HG02884 (cell line): ENCODE measurements around the gene MYL7.
"Not testable (repeated sequence)": the region's sequence is repeated elsewhere in the genome, so short reads cannot be mapped to it uniquely, and the experiment has no call there.

Experiments
- ATAC-seq: cut with Tn5 transposase; IDR thresholded peaks from one replicate; pipeline ENCODE4 v1.9.1; 2021; ENCODE audit warnings: mild to moderate bottlenecking, moderate library complexity; ENCODE audit not compliant: unreplicated experiment

MYL7 gene

GRCh38 chr7:44172352-44172751 is 31.2 kb upstream of the MYL7 start:
- no peak for ATAC-seq

GRCh38 chr7:44171901-44172300 is 30.8 kb upstream of the MYL7 start:
- not testable (repeated sequence) for ATAC-seq

- no peak for ATAC-seq
Measured at GRCh38 chr7:44167920-44168319, 26.8 kb upstream of the MYL7 start.

GRCh38 chr7:44163591-44163990 is 22.5 kb upstream of the MYL7 start:
- no peak for ATAC-seq

GRCh38 chr7:44162785-44163395 is 21.8 kb upstream of the MYL7 start:
- no peak for ATAC-seq

GRCh38 chr7:44162179-44162578 is 21.0 kb upstream of the MYL7 start:
- no peak for ATAC-seq

- no peak for ATAC-seq
Measured at GRCh38 chr7:44161371-44161770, 20.2 kb upstream of the MYL7 start.

- no peak for ATAC-seq
Measured at GRCh38 chr7:44159824-44160630, 18.9 kb upstream of the MYL7 start.

- no peak for ATAC-seq
Measured at GRCh38 chr7:44158873-44159631, 17.9 kb upstream of the MYL7 start.

- no peak for ATAC-seq
Measured at GRCh38 chr7:44158096-44158872, 17.2 kb upstream of the MYL7 start.

- no peak for ATAC-seq
Measured at GRCh38 chr7:44157116-44158080, 16.3 kb upstream of the MYL7 start.

- ATAC-seq = no peak
Measured at GRCh38 chr7:44156453-44157010, 15.4 kb upstream of the MYL7 start.

GRCh38 chr7:44155191-44156185 is 14.4 kb upstream of the MYL7 start:
- ATAC-seq = no peak

- no peak for ATAC-seq
Measured at GRCh38 chr7:44154703-44155102, 13.6 kb upstream of the MYL7 start.

GRCh38 chr7:44153948-44154335 is 12.8 kb upstream of the MYL7 start:
- no peak for ATAC-seq

GRCh38 chr7:44152971-44153947 is 12.1 kb upstream of the MYL7 start:
- no peak for ATAC-seq

- ATAC-seq = no peak
Measured at GRCh38 chr7:44151956-44152355, 10.8 kb upstream of the MYL7 start.
